HepG2 (cell line): Measurements from ENCODE around the gene SIGMAR1. TPM values are rescaled to one million over a fixed set of nuclear protein-coding genes. Genes with fewer than 3 reads are reported as not detected.

Source experiments
- DNMT3B ChIP-seq: conservative IDR thresholded peaks from 2 replicates; pipeline ENCODE4 v1.6.1; 2016; ENCODE audit warnings: missing biosample characterization, control low read depth
- ETV6 ChIP-seq: sonication (generic); formaldehyde crosslinking; conservative IDR thresholded peaks from 2 replicates; pipeline ENCODE4 v1.4.0; 2020; ENCODE audit warnings: missing genetic modification reagents
- MAZ ChIP-seq, 2 experiments: sonication (generic) in 1 of 2; formaldehyde crosslinking in 1 of 2; IDR thresholded peaks; 2 replicates each; pipeline versions ENCODE4 v1.5.0 to v1.6.1; 2012 to 2020; ENCODE audit warnings: low read depth in 2 of 2, mild to moderate bottlenecking in 2 of 2, borderline replicate concordance in 1 of 2, improper control_type of control experiment in 1 of 2, low read length in 1 of 2, missing genetic modification reagents in 1 of 2, moderate library complexity in 1 of 2
- NFKBIZ ChIP-seq: IDR thresholded peaks from 2 replicates; pipeline ENCODE4 v1.6.1; 2018; ENCODE audit warnings: missing genetic modification reagents, missing compliant biosample characterization
- TOPORS ChIP-seq: sonication (generic); formaldehyde crosslinking; IDR thresholded peaks from 2 replicates; pipeline ENCODE4 v1.8.0; 2023; ENCODE audit warnings: mild to moderate bottlenecking, missing genetic modification reagents
- polyA plus RNA-seq, 8 experiments: library from polyadenylated mRNA; depleted of rRNA in 3 of 8; stranded (reverse) in 7 of 8; unstranded in 1 of 8; fragments of >200 nt; fragmentation: Illumina TruSeq in 4 of 8; extraction: Trizol in 4 of 8; gene quantifications; 2 replicates each; pipeline versions ENCODE4 v1.2.1 to v1.2.3, GENCODE V29; 2011 to 2016; ENCODE audit warnings: low read depth in 4 of 8, missing spikeins in 1 of 8, mixed read lengths in 1 of 8; ENCODE audit not compliant: insufficient read depth in 1 of 8
- total RNA-seq, 5 experiments: library from RNA; depleted of rRNA; stranded (reverse); fragments of >200 nt; fragmentation: Illumina TruSeq; extraction: Trizol; gene quantifications; 2 replicates each; pipeline ENCODE4 v1.2.3, GENCODE V29; 2016; ENCODE audit warnings: low read depth in 1 of 5
- TF ChIP-seq, protein P1 (sequence below): sonication (generic); formaldehyde crosslinking; conservative IDR thresholded peaks from 2 replicates; pipeline ENCODE4 v1.4.0; 2020; ENCODE audit warnings: missing genetic modification reagents
- TF ChIP-seq, protein P2 (sequence below): sonication (generic); formaldehyde crosslinking; IDR thresholded peaks from 2 replicates; pipeline ENCODE4 v1.5.1; 2020; ENCODE audit warnings: mild to moderate bottlenecking, missing genetic modification reagents, borderline replicate concordance
- TF ChIP-seq, protein P3 (sequence below), 2 experiments: fragments of 450-650 bp in 1 of 2; sonication (generic) in 1 of 2; formaldehyde crosslinking in 1 of 2; IDR thresholded peaks; 2 replicates each; pipeline versions ENCODE4 v1.6.1 to v1.8.0; 2016 to 2022; ENCODE audit warnings: antibody characterized with exemption in 1 of 2, mild to moderate bottlenecking in 1 of 2, missing genetic modification reagents in 1 of 2
- TF ChIP-seq, protein P4 (sequence below): sonication (generic); formaldehyde crosslinking; IDR thresholded peaks from 2 replicates; pipeline ENCODE4 v1.4.0; 2020; ENCODE audit warnings: mild to moderate bottlenecking, low read depth, missing genetic modification reagents

Gene SIGMAR1
- total and polyA plus RNA-seq, 2 of the 13 experiments (the other 11 are each of a cell fraction or from before 2014, with no cell fraction given) = 38.9 to 60.8 TPM

DNA sequence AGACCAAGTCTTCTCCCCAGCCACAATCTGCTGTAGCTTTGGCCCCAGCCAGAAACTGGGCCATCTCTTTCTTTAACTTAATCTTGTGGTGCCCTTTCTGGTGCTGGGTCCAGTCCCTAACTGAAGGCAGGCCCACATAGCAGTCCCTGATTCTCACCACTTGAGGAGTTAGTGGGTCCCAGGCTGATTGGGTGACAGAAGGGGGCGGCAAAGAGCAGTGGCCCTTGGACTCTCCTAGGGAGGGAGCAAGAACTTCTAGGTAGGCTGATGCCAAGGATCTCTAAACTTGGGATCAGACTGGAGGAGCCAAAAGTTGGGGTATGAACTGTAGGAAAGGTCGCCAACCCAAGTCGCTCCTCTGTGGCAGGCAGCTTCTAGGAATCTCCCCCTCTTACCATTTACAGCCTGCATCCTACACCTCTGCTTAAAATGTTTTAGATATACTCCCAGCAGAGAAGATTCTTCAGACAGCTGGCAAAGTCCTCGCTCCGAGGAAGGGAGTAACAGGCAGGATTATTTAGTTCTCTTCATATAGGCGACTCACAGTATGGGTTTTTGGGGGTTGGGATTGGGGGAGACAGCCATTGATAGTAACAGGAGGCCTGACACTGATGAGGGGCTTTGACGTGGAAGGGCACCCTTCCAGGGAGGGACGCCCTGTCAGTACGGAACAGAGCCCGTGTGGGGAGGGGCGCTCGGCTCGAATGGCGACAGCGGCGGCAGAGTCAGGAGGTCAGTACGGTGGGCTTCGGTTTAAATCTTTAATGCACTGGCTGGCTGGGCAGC lies 26.9 kb upstream of the SIGMAR1 start (continued):
- TF ChIP-seq DNMT3B (CRISPR knock-in tag) = no peak
- TF ChIP-seq, protein P1, sequence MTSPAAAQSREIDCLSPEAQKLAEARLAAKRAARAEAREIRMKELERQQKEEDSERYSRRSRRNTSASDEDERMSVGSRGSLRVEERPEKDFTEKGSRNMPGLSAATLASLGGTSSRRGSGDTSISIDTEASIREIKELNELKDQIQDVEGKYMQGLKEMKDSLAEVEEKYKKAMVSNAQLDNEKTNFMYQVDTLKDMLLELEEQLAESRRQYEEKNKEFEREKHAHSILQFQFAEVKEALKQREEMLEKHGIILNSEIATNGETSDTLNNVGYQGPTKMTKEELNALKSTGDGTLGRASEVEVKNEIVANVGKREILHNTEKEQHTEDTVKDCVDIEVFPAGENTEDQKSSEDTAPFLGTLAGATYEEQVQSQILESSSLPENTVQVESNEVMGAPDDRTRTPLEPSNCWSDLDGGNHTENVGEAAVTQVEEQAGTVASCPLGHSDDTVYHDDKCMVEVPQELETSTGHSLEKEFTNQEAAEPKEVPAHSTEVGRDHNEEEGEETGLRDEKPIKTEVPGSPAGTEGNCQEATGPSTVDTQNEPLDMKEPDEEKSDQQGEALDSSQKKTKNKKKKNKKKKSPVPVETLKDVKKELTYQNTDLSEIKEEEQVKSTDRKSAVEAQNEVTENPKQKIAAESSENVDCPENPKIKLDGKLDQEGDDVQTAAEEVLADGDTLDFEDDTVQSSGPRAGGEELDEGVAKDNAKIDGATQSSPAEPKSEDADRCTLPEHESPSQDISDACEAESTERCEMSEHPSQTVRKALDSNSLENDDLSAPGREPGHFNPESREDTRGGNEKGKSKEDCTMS = no peak
- TF ChIP-seq, protein P2, sequence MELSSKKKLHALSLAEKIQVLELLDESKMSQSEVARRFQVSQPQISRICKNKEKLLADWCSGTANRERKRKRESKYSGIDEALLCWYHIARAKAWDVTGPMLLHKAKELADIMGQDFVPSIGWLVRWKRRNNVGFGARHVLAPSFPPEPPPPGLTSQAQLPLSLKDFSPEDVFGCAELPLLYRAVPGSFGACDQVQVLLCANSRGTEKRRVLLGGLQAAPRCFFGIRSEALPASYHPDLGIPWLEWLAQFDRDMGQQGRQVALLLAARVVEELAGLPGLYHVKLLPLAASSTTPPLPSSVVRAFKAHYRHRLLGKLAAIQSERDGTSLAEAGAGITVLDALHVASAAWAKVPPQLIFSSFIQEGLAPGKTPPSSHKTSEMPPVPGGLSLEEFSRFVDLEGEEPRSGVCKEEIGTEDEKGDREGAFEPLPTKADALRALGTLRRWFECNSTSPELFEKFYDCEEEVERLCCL (CRISPR knock-in tag) = no peak
- no peak for TF ChIP-seq NFKBIZ (CRISPR knock-in tag)
- TF ChIP-seq MAZ (IDR thresholded peaks at IDR 0.05; ENCODE audit: borderline replicate concordance, low read depth, low read length) = peak; percentile 32; the same call in 1 of the 2 replicates
- TF ChIP-seq MAZ (CRISPR knock-in tag; IDR thresholded peaks at IDR 0.05; ENCODE audit: low read depth) = no peak
- TF ChIP-seq, protein P3, sequence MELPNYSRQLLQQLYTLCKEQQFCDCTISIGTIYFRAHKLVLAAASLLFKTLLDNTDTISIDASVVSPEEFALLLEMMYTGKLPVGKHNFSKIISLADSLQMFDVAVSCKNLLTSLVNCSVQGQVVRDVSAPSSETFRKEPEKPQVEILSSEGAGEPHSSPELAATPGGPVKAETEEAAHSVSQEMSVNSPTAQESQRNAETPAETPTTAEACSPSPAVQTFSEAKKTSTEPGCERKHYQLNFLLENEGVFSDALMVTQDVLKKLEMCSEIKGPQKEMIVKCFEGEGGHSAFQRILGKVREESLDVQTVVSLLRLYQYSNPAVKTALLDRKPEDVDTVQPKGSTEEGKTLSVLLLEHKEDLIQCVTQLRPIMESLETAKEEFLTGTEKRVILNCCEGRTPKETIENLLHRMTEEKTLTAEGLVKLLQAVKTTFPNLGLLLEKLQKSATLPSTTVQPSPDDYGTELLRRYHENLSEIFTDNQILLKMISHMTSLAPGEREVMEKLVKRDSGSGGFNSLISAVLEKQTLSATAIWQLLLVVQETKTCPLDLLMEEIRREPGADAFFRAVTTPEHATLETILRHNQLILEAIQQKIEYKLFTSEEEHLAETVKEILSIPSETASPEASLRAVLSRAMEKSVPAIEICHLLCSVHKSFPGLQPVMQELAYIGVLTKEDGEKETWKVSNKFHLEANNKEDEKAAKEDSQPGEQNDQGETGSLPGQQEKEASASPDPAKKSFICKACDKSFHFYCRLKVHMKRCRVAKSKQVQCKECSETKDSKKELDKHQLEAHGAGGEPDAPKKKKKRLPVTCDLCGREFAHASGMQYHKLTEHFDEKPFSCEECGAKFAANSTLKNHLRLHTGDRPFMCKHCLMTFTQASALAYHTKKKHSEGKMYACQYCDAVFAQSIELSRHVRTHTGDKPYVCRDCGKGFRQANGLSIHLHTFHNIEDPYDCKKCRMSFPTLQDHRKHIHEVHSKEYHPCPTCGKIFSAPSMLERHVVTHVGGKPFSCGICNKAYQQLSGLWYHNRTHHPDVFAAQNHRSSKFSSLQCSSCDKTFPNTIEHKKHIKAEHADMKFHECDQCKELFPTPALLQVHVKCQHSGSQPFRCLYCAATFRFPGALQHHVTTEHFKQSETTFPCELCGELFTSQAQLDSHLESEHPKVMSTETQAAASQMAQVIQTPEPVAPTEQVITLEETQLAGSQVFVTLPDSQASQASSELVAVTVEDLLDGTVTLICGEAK (IDR thresholded peaks at IDR 0.05) = no peak
- TF ChIP-seq, protein P3 (CRISPR knock-in tag; IDR thresholded peaks at IDR 0.05) = no peak
- TF ChIP-seq, protein P4, sequence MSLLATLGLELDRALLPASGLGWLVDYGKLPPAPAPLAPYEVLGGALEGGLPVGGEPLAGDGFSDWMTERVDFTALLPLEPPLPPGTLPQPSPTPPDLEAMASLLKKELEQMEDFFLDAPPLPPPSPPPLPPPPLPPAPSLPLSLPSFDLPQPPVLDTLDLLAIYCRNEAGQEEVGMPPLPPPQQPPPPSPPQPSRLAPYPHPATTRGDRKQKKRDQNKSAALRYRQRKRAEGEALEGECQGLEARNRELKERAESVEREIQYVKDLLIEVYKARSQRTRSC = no peak
- no peak for TF ChIP-seq ETV6 (CRISPR knock-in tag)
- TF ChIP-seq TOPORS (CRISPR knock-in tag) = no peak
